ENCODE measurements around the gene CCDC27.

GRCh38 chr1:3741566-3742438 lies 10.4 kb upstream of the CCDC27 start:
- TF ChIP-seq EZH2 (IDR thresholded peaks at IDR 0.05; ENCODE audit: insufficient read depth, low read length) (no peak), CTCF (IDR thresholded peaks at IDR 0.05; ENCODE audit: insufficient read depth, low read depth, low read length) (no peak)
